MM.1S (cell line): ENCODE data around the gene EPHB1.

Experiments used
- DNase-seq: peaks from one replicate; pipeline ENCODE4 v3.0.0-alpha.2; 2015
- H2AFZ ChIP-seq: fragments of 300-600 bp; sonication (generic); 2 replicates; pipeline ENCODE4 v1.6.0; 2016; ENCODE audit warnings: antibody characterized with exemption, low read length
- H3F3A ChIP-seq: fragments of 300-600 bp; sonication (generic); 2 replicates; pipeline ENCODE4 v1.6.1; 2016; ENCODE audit warnings: mild to moderate bottlenecking, antibody characterized with exemption, low read length, moderate library complexity, mixed read lengths; ENCODE audit not compliant: insufficient read depth
- H3K27ac ChIP-seq: fragments of 300-600 bp; sonication (generic); 2 replicates; pipeline ENCODE4 v1.5.1; 2016; ENCODE audit warnings: mild to moderate bottlenecking, low read length
- H3K27me3 ChIP-seq: fragments of 300-600 bp; sonication (generic); replicated peaks from 2 replicates; pipeline ENCODE4 v1.6.0; 2016; ENCODE audit warnings: low read length; ENCODE audit not compliant: insufficient read depth
- H3K36me3 ChIP-seq: fragments of 300-600 bp; sonication (generic); replicated peaks from 2 replicates; pipeline ENCODE4 v1.6.1; 2016; ENCODE audit warnings: mild to moderate bottlenecking, low read length, mixed read lengths; ENCODE audit not compliant: insufficient read depth
- H3K4me1 ChIP-seq: fragments of 300-600 bp; sonication (generic); 2 replicates; pipeline ENCODE4 v1.6.1; 2016; ENCODE audit warnings: low read length, mixed read lengths
- H3K4me2 ChIP-seq: fragments of 300-600 bp; sonication (generic); 2 replicates; pipeline ENCODE4 v1.6.0; 2016; ENCODE audit warnings: low read depth, low read length
- H3K4me3 ChIP-seq: fragments of 300-600 bp; sonication (generic); 2 replicates; pipeline ENCODE4 v1.5.1; 2016; ENCODE audit warnings: low read length, mixed read lengths
- H3K79me2 ChIP-seq: fragments of 300-600 bp; sonication (generic); 2 replicates; pipeline ENCODE4 v1.6.1; 2016; ENCODE audit warnings: mixed run types, low read length, mixed read lengths
- H3K9ac ChIP-seq: fragments of 300-600 bp; sonication (generic); 2 replicates; pipeline ENCODE4 v1.6.1; 2016; ENCODE audit warnings: low read length, mixed read lengths
- H3K9me2 ChIP-seq: fragments of 300-600 bp; sonication (generic); replicated peaks from 2 replicates; pipeline ENCODE4 v1.6.1; 2016; ENCODE audit warnings: mild to moderate bottlenecking, low read length, mixed read lengths; ENCODE audit not compliant: insufficient read depth
- H3K9me3 ChIP-seq: fragments of 300-600 bp; sonication (generic); replicated peaks from 2 replicates; pipeline ENCODE4 v1.6.1; 2016; ENCODE audit warnings: mild to moderate bottlenecking, low read length, mixed read lengths; ENCODE audit not compliant: insufficient read depth
- H4K20me1 ChIP-seq: fragments of 300-600 bp; sonication (generic); 2 replicates; pipeline ENCODE4 v1.6.1; 2016; ENCODE audit warnings: mild to moderate bottlenecking, low read length, moderate library complexity, mixed read lengths; ENCODE audit not compliant: insufficient read depth
- CTCF ChIP-seq: fragments of 300-600 bp; sonication (generic); IDR thresholded peaks from 2 replicates; pipeline ENCODE4 v1.5.1; 2016; ENCODE audit warnings: antibody characterized with exemption, low read length, mixed read lengths
- EZH2 ChIP-seq: fragments of 300-600 bp; sonication (generic); optimal IDR thresholded peaks from 2 replicates; pipeline ENCODE3; 2017; ENCODE audit warnings: low read depth, mild to moderate bottlenecking, antibody characterized with exemption, low read length, mixed read lengths
- EZH2phosphoT487 ChIP-seq: fragments of 300-600 bp; sonication (generic); IDR thresholded peaks from 2 replicates; pipeline ENCODE4 v1.6.1; 2018; ENCODE audit warnings: antibody characterized with exemption, low read length

Gene EPHB1

GRCh38 chr3:134852132-134852531, 57.1 kb downstream of the EPHB1 start:
- H3K27ac ChIP-seq = peak overlapping the region; percentile 83; the same call in 1 of the 2 replicates
- H2AFZ ChIP-seq = peak overlapping the region; percentile 73; the same call in 1 of the 2 replicates
- no peak overlapping the region for H3K4me3 ChIP-seq
- H3K9me3 ChIP-seq = no peaks in the 10 kb centered on the region
- no peak for DNase-seq
- H3K27me3 ChIP-seq = no peaks in the 10 kb centered on the region
- no peak overlapping the region for H3K9ac ChIP-seq
- no peak for TF ChIP-seq EZH2phosphoT487
- TF ChIP-seq EZH2 = no peak
- TF ChIP-seq CTCF = no peak
- peak overlapping the region; percentile 48; the same call in 1 of the 2 replicates for H3K4me2 ChIP-seq
- H3K9me2 ChIP-seq = no peaks in the 10 kb centered on the region
- peaks cover 25% of the 10 kb centered on the region for H3K4me1 ChIP-seq
- no peaks in the 10 kb centered on the region for H4K20me1 ChIP-seq
- no peaks in the 10 kb centered on the region for H3K36me3 ChIP-seq
- peaks cover 15% of the 10 kb centered on the region for H3F3A ChIP-seq
- H3K79me2 ChIP-seq = no peaks in the 10 kb centered on the region

- DNase-seq = peak; percentile 80
- Histone ChIP-seq H3K9me2 (no peaks in the 10 kb centered on the region), H3K27me3 (no peaks in the 10 kb centered on the region), H3K9me3 (no peaks in the 10 kb centered on the region), H3K27ac (peak overlapping the region; percentile 83), H3K4me2 (peak overlapping the region; percentile 48), H3K4me3 (no peak overlapping the region), H3K79me2 (no peaks in the 10 kb centered on the region), H3K36me3 (no peaks in the 10 kb centered on the region), H2AFZ (peak overlapping the region; percentile 73), H3K4me1 (peaks cover 25% of the 10 kb centered on the region), H3K9ac (peak overlapping the region; percentile 42; the same call in 1 of the 2 replicates), H3F3A (peaks cover 15% of the 10 kb centered on the region), H4K20me1 (no peaks in the 10 kb centered on the region)
- TF ChIP-seq CTCF (peak; percentile 20; the same call in 1 of the 2 replicates), EZH2phosphoT487 (no peak)
These were observed 57.9 kb downstream of the EPHB1 start for GRCh38 chr3:134852893-134853351.

- Histone ChIP-seq H3K4me1 (peaks cover 25% of the 10 kb centered on the region), H3F3A (peaks cover 15% of the 10 kb centered on the region), H3K4me3 (no peak overlapping the region), H4K20me1 (no peaks in the 10 kb centered on the region), H2AFZ (no peak overlapping the region), H3K9ac (no peak overlapping the region), H3K4me2 (no peak overlapping the region), H3K9me3 (no peaks in the 10 kb centered on the region), H3K27me3 (no peaks in the 10 kb centered on the region), H3K9me2 (no peaks in the 10 kb centered on the region), H3K27ac (no peak overlapping the region), H3K79me2 (no peaks in the 10 kb centered on the region), H3K36me3 (no peaks in the 10 kb centered on the region)
- no peak for TF ChIP-seq CTCF
- no peak for TF ChIP-seq EZH2
- no peak for TF ChIP-seq EZH2phosphoT487
- DNase-seq = no peak
These were observed 59.2 kb downstream of the EPHB1 start for GRCh38 chr3:134854254-134854653.
